ENCODE measurements around the gene CITED4. TPM values are rescaled to one million over a fixed set of nuclear protein-coding genes. Genes with fewer than 3 reads are reported as not detected.

Gene CITED4
- total and polyA plus RNA-seq, 2 donors (not counting 3 experiments of a cell fraction or from before 2014, with no cell fraction given): 3.8 to 11.3 TPM

DNA sequence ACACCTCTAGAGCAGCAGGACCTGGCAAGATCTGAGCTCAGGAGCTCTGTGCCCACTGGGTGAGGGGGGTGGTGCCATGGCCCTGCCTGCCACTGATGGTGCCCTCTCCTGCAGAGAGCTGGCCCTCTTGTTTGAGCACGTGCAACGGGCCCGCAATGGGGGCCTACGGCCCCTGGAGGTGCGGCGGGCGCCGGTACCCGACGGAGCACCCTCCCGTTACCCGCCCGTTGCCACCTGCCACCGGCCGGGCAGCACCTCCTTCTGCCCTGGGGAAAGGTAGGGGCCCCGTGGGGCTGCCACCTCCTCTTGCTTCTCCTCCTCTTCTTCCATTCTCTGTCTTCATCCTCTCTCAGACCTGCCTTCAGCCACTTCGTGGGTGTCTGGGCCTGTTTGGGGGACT lies 38.2 kb downstream of the CITED4 start:
- Histone ChIP-seq H3K9me1 (replicated peaks; ENCODE audit: control insufficient read depth, extremely low read depth, insufficient read depth, low read length) (no peaks in the 10 kb centered on the region), H3K36me3 (ENCODE audit: control insufficient read depth in 2 of 2, extremely low read depth in 1 of 2, insufficient read depth in 2 of 2, low read length in 2 of 2) (no peaks in the 10 kb centered on the region), H3K9me3 (replicated peaks; ENCODE audit: control insufficient read depth, insufficient read depth, low read length) (no peaks in the 10 kb centered on the region), H3K27ac (ENCODE audit: insufficient read depth, low read depth, low read length) (no peak overlapping the region), H3K27me3 (ENCODE audit: control insufficient read depth in 2 of 2, insufficient read depth in 2 of 2, low read length in 2 of 2) (peaks cover 0 to 4% of the 10 kb centered on the region in 2 experiments), H3K9ac (replicated peaks; ENCODE audit: extremely low read depth, insufficient read depth, low read length) (no peak overlapping the region), H3K4me1 (ENCODE audit: control insufficient read depth, extremely low read depth, insufficient read depth, low read length) (no peaks in the 10 kb centered on the region), H3K4me2 (ENCODE audit: insufficient read depth, low read length) (no peak overlapping the region), H2AFZ (ENCODE audit: low read depth, low read length) (no peak overlapping the region), H4K20me1 (replicated peaks; ENCODE audit: control insufficient read depth, extremely low read depth, insufficient read depth, low read length) (no peaks in the 10 kb centered on the region), H3K4me3 (replicated peaks in 1 of 3; ENCODE audit: insufficient read depth in 1 of 3, low read depth in 1 of 3, low read length in 3 of 3) (no peak overlapping the region), H3K79me2 (ENCODE audit: control insufficient read depth, insufficient read depth, low read length) (no peaks in the 10 kb centered on the region)
- BruUV-seq (replicated peaks): no TSS peak
- ChIA-PET CTCF (interaction anchor here (1.6 to 1.9 kb wide), 2 partner anchors 9 to 129 kb away, joined by 4 to 5 read pairs; no protein-coding TSS in a partner anchor), POLR2A (interaction anchor here (0.5 kb wide), 1 partner anchor 44 kb away, joined by 8 read pairs; no protein-coding TSS in a partner anchor)
- DNase-seq (ENCODE audit: low read depth, low spot score): no peak
- dilution Hi-C loops (cut with MboI; ENCODE audit: extremely low pct_ligation_motif_present, low sequenced_read_pairs) (no loop called here), intact Hi-C loops (cut with micrococcal nuclease) (no loop called here)
- no peak for FAIRE-seq
- TF ChIP-seq POLR2AphosphoS5 (IDR thresholded peaks at IDR 0.05; ENCODE audit: insufficient read depth, low read depth, low read length) (no peak), MYC (IDR thresholded peaks at IDR 0.05; ENCODE audit: low read depth, low read length) (no peak), POLR2A (IDR thresholded peaks at IDR 0.05; ENCODE audit: low read depth, low read length) (no peak), FOS (IDR thresholded peaks at IDR 0.05; ENCODE audit: borderline replicate concordance, insufficient read depth, low read length) (no peak), JUN (IDR thresholded peaks at IDR 0.05; ENCODE audit: borderline replicate concordance, insufficient read depth, insufficient read length, low read depth) (no peak), EZH2 (IDR thresholded peaks at IDR 0.05; ENCODE audit: borderline replicate concordance, low read depth, low read length, severe bottlenecking) (no peak), GATA2 (IDR thresholded peaks at IDR 0.05; ENCODE audit: insufficient read depth, insufficient read length, low read depth, low read length) (no peak)
- TF ChIP-seq, protein P1, sequence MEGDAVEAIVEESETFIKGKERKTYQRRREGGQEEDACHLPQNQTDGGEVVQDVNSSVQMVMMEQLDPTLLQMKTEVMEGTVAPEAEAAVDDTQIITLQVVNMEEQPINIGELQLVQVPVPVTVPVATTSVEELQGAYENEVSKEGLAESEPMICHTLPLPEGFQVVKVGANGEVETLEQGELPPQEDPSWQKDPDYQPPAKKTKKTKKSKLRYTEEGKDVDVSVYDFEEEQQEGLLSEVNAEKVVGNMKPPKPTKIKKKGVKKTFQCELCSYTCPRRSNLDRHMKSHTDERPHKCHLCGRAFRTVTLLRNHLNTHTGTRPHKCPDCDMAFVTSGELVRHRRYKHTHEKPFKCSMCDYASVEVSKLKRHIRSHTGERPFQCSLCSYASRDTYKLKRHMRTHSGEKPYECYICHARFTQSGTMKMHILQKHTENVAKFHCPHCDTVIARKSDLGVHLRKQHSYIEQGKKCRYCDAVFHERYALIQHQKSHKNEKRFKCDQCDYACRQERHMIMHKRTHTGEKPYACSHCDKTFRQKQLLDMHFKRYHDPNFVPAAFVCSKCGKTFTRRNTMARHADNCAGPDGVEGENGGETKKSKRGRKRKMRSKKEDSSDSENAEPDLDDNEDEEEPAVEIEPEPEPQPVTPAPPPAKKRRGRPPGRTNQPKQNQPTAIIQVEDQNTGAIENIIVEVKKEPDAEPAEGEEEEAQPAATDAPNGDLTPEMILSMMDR (IDR thresholded peaks at IDR 0.05; ENCODE audit: extremely low read depth in 1 of 2, insufficient read depth in 1 of 2, low read depth in 1 of 2, low read length in 2 of 2): no peak
- TF ChIP-seq, protein P2, sequence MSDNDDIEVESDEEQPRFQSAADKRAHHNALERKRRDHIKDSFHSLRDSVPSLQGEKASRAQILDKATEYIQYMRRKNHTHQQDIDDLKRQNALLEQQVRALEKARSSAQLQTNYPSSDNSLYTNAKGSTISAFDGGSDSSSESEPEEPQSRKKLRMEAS (IDR thresholded peaks at IDR 0.05; ENCODE audit: insufficient read depth, insufficient read length): no peak
